ENCODE results near the gene CST6. TPM values are rescaled to one million over a fixed set of nuclear protein-coding genes. Genes with fewer than 3 reads are reported as not detected.

CST6 gene
- total and polyA plus RNA-seq, 8 donors = 0.18 to 46.5 (median 0.82) TPM

- peak overlapping the region in 1 of 2 donors; percentile 19 for H3K4me3 ChIP-seq
- H3K27me3 ChIP-seq = peaks cover 10 to 40% of the 10 kb centered on the region in 2 donors
- intact Hi-C loops (cut with DNase I) = no loop called here
- H3K27ac ChIP-seq = peak overlapping the region in 1 of 2 donors; percentile 70
- no peaks in the 10 kb centered on the region for H3K36me3 ChIP-seq
- no peaks in the 10 kb centered on the region for H3K9me3 ChIP-seq
- H3K4me1 ChIP-seq = peaks cover 0 to 18% of the 10 kb centered on the region in 2 donors
- TF ChIP-seq CTCF (IDR thresholded peaks at IDR 0.05) = no peak
- DNase-seq = peak in 1 of 4 donors; percentile 8
- no peak for ATAC-seq
These were observed 650 bp downstream of the CST6 start for GRCh38 chr11:66012371-66012945.

- intact Hi-C loops (cut with DNase I) = no loop called here
- Histone ChIP-seq H3K9me3 (no peaks in the 10 kb centered on the region), H3K36me3 (no peaks in the 10 kb centered on the region), H3K27ac (peak overlapping the region in 1 of 2 donors; percentile 28), H3K4me1 (peaks cover 0 to 18% of the 10 kb centered on the region in 2 donors), H3K27me3 (peaks cover 10 to 40% of the 10 kb centered on the region in 2 donors), H3K4me3 (no peak overlapping the region)
- TF ChIP-seq CTCF (IDR thresholded peaks at IDR 0.05) = no peak
- ATAC-seq (peak; percentile 6), DNase-seq (peak in 2 of 4 donors; percentile 56 to 69)
These were observed 1.3 kb downstream of the CST6 start for GRCh38 chr11:66012946-66013761.

GRCh38 chr11:66013762-66014100, 1.9 kb downstream of the CST6 start:
- intact Hi-C loops (cut with DNase I) = no loop called here
- Histone ChIP-seq H3K9me3 (no peaks in the 10 kb centered on the region), H3K27ac (no peak overlapping the region), H3K4me1 (peaks cover 0 to 18% of the 10 kb centered on the region in 2 donors), H3K4me3 (no peak overlapping the region), H3K27me3 (peaks cover 10 to 40% of the 10 kb centered on the region in 2 donors), H3K36me3 (no peaks in the 10 kb centered on the region)
- no peak for TF ChIP-seq CTCF (IDR thresholded peaks at IDR 0.05)
- ATAC-seq = no peak
- DNase-seq = peak in 1 of 4 donors; percentile 39

- Histone ChIP-seq H3K27ac (no peak overlapping the region), H3K9me3 (no peaks in the 10 kb centered on the region), H3K27me3 (peaks cover 10 to 39% of the 10 kb centered on the region in 2 donors), H3K36me3 (no peaks in the 10 kb centered on the region), H3K4me1 (peaks cover 0 to 18% of the 10 kb centered on the region in 2 donors), H3K4me3 (no peak overlapping the region)
- no peak for TF ChIP-seq CTCF (IDR thresholded peaks at IDR 0.05)
- DNase-seq = peak in 1 of 4 donors; percentile 70
- no peak for ATAC-seq
- intact Hi-C loops (cut with DNase I) = no loop called here
These were observed 3.1 kb downstream of the CST6 start for GRCh38 chr11:66014804-66015453.

- intact Hi-C loops (cut with DNase I) = no loop called here
- ATAC-seq (no peak), DNase-seq (peak in 1 of 4 donors; percentile 54)
- H3K27ac ChIP-seq = no peak overlapping the region
- no peaks in the 10 kb centered on the region for H3K36me3 ChIP-seq
- no peak overlapping the region for H3K4me3 ChIP-seq
- TF ChIP-seq CTCF (IDR thresholded peaks at IDR 0.05) = no peak
- H3K9me3 ChIP-seq = no peaks in the 10 kb centered on the region
- H3K4me1 ChIP-seq = peaks cover 0 to 21% of the 10 kb centered on the region in 2 donors
- H3K27me3 ChIP-seq = peaks cover 10 to 35% of the 10 kb centered on the region in 2 donors
These were observed 3.7 kb downstream of the CST6 start for GRCh38 chr11:66015454-66015881.

All from left lung (tissue), 10 donors.